Skeletal muscle tissue (tissue), 4 donors: ENCODE results near the gene GP1BB. TPM values are rescaled to one million over a fixed set of nuclear protein-coding genes. Genes with fewer than 3 reads are reported as not detected.
"Not testable (repeated sequence)": the region's sequence is repeated elsewhere in the genome, so short reads cannot be mapped to it uniquely, and the experiment has no call there.

Experiments
- H3K27ac ChIP-seq: one replicate; pipeline ENCODE4 v1.7.0; 2013; ENCODE audit warnings: mild to moderate bottlenecking, low read depth, low read length, inconsistent platforms
- H3K27me3 ChIP-seq, 3 donors: one replicate each; pipeline ENCODE4 v1.7.0; 2013; ENCODE audit warnings: low read length in 3 of 3; ENCODE audit not compliant: control insufficient read depth in 3 of 3, insufficient read depth in 3 of 3
- H3K36me3 ChIP-seq, 3 donors: one replicate each; pipeline ENCODE4 v1.7.0; 2013; ENCODE audit warnings: low read length in 3 of 3; ENCODE audit not compliant: control insufficient read depth in 3 of 3, insufficient read depth in 3 of 3
- H3K4me1 ChIP-seq, 3 donors: one replicate each; pipeline ENCODE4 v1.7.0; 2013; ENCODE audit warnings: low read length in 3 of 3, mild to moderate bottlenecking in 3 of 3; ENCODE audit not compliant: control insufficient read depth in 3 of 3, insufficient read depth in 3 of 3
- H3K4me3 ChIP-seq, 3 donors: one replicate each; pipeline ENCODE4 v1.7.0; 2013; ENCODE audit warnings: low read length in 3 of 3
- H3K9ac ChIP-seq, 3 donors: one replicate each; pipeline ENCODE4 v1.7.0; 2013; ENCODE audit warnings: low read length in 3 of 3, mild to moderate bottlenecking in 3 of 3, moderate library complexity in 2 of 3, low read depth in 1 of 3
- H3K9me3 ChIP-seq, 3 donors: one replicate each; pipeline ENCODE4 v1.7.0; 2013; ENCODE audit warnings: low read length in 3 of 3; ENCODE audit not compliant: control insufficient read depth in 3 of 3
- total RNA-seq: library from RNA; depleted of rRNA; stranded (reverse); fragments of >200 nt; gene quantifications from one replicate; pipeline ENCODE4 v1.2.3, GENCODE V29; 2014
- donor health status: Osteomylitis.

Gene GP1BB
- total RNA-seq, 1 donor from 2014 or later: 6.8 TPM

DNA sequence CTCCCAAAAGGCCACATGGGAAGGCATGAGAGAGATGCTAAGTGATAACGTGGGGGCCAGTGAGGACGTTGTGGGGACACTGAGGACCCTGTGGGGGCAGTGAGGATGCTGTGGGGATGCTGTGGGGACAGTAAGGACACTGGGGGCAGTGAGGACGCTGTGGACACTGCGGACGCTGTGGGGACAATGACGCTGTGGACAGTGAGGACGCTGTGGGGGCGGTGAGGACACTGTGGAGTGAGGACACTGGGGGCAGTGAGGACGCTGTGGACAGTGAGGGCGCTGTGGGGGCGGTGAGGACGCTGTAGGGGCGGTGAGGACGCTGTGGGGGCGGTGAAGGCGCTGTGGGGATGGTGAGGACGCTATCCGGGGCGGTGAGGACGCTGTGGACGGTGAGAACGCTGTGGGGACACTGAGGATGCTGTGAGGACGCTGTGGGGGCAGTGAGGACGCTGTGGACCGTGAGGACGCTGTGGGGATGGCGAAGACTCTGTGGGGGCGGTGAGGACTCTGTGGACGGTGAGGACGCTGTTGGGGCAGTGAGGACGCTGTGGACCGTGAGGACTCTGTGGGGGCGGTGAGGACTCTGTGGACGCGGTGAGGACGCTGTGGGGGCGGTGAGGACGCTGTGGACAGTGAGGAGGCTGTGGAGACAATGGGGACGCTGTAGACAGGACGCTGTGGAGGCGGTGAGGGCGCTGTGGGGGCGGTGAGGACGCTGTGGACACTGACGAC is 1.8 kb downstream of the GP1BB start:
- no peak overlapping the region for H3K27ac ChIP-seq
- no peaks in the 10 kb centered on the region for H3K9me3 ChIP-seq
- H3K36me3 ChIP-seq: peaks cover 0 to 3% (median 2%) of the 10 kb centered on the region in 3 donors
- no peak overlapping the region for H3K9ac ChIP-seq
- H3K4me1 ChIP-seq: peaks cover 0 to 6% (median 3%) of the 10 kb centered on the region in 3 donors
- H3K4me3 ChIP-seq: no peak overlapping the region
- peaks cover 13 to 24% (median 21%) of the 10 kb centered on the region in 3 donors for H3K27me3 ChIP-seq

DNA sequence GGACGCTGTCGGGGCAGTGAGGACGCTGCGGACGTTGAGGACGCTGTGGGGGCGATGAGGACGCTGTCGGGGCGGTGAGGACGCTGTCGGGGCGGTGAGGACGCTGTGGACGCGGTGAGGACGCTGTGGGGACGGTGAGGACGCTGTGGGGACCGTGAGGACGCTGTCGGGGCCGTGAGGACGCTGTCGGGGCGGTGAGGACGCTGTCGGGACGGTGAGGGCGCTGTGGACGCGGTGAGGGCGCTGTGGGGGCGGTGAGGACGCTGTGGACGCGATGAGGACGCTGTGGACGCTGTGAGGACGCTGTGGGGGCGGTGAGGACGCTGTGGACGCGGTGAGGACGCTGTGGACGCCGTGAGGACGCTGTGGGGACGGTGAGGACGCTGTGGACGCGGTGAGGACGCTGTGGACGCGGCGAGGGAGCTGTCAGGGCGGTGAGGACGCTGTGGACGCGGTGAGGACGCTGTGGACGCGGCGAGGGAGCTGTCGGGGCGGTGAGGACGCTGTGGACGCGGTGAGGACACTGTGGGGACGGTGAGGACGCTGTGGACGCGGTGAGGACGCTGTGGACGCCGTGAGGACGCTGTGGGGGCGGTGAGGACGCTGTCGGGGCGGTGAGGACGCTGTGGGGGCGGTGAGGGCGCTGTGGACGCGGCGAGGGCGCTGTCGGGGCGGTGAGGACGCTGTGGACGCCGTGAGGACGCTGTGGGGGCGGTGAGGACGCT is 2.9 kb downstream of the GP1BB start:
- Histone ChIP-seq H3K27me3 (peaks cover 13 to 21% (median 20%) of the 10 kb centered on the region in 3 donors), H3K4me1 (peaks cover 3 to 17% (median 12%) of the 10 kb centered on the region in 3 donors)
- H3K27ac ChIP-seq, H3K9ac ChIP-seq, H3K36me3 ChIP-seq, H3K4me3 ChIP-seq, H3K9me3 ChIP-seq: not testable (repeated sequence)

GRCh38 chr22:19727310-19728150 is 4.2 kb downstream of the GP1BB start:
- H3K4me1 ChIP-seq: peaks cover 3 to 17% (median 12%) of the 10 kb centered on the region in 3 donors
- peaks cover 13 to 21% (median 14%) of the 10 kb centered on the region in 3 donors for H3K27me3 ChIP-seq
- H3K36me3 ChIP-seq: peaks cover 0 to 2% (median 0%) of the 10 kb centered on the region in 3 donors
- H3K4me3 ChIP-seq: no peak overlapping the region
- H3K9ac ChIP-seq: no peak overlapping the region
- no peaks in the 10 kb centered on the region for H3K9me3 ChIP-seq
- H3K27ac ChIP-seq: no peak overlapping the region

- H3K27me3 ChIP-seq: peaks cover 13 to 17% (median 14%) of the 10 kb centered on the region in 3 donors
- H3K4me1 ChIP-seq: peaks cover 3 to 13% (median 8%) of the 10 kb centered on the region in 3 donors
- H3K36me3 ChIP-seq: no peaks in the 10 kb centered on the region
- H3K27ac ChIP-seq: no peak overlapping the region
- no peak overlapping the region for H3K9ac ChIP-seq
- H3K4me3 ChIP-seq: no peak overlapping the region
- H3K9me3 ChIP-seq: no peaks in the 10 kb centered on the region
These were observed 4.9 kb downstream of the GP1BB start for GRCh38 chr22:19728271-19728670.

DNA sequence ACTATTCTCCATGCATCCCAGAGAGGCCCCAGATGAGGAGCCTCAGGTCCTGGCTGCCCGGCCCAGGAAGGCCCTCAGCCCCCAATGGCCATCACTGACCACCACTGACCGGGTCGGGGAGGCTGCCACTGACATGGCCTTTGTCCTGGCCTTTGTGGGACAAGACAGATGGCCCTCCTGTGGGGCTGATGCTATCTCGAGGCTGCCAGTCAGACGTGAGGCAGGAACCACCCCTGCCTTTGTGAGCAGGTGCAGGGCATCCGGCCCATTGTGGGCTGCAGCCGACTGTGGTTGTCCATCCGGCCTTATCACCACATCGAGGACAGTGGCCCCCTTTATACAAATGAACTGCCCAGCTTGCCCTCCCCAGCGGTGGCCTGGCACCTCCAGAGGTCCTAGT is 5.5 kb downstream of the GP1BB start:
- H3K9me3 ChIP-seq: no peaks in the 10 kb centered on the region
- H3K27me3 ChIP-seq: peaks cover 13 to 15% (median 14%) of the 10 kb centered on the region in 3 donors
- H3K4me1 ChIP-seq: peaks cover 3 to 11% (median 8%) of the 10 kb centered on the region in 3 donors
- H3K36me3 ChIP-seq: no peaks in the 10 kb centered on the region
- no peak overlapping the region for H3K4me3 ChIP-seq
- no peak overlapping the region for H3K27ac ChIP-seq
- no peak overlapping the region for H3K9ac ChIP-seq

DNA sequence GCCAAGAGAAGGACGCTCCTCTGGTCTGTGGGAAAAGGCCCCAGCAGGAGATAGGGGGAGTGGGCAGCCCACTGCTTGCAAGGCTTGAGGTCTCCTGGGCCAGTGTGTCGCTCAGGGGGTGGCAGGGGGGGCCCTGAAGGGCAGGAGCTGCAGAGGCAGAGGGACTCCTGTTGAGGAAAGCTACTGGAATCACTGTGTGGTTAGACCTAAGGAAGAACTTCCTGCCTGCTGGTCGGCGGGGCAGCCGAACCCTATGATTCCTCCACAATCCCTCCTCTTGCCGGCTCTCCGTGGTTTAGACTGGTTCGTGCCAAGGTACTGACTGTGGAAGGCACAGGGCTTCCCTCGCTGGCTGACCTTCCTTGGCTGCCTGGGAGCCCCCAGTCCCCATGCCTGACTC is 6.2 kb downstream of the GP1BB start:
- H3K27ac ChIP-seq: no peak overlapping the region
- H3K36me3 ChIP-seq: no peaks in the 10 kb centered on the region
- no peak overlapping the region for H3K4me3 ChIP-seq
- peaks cover 3 to 11% (median 8%) of the 10 kb centered on the region in 3 donors for H3K4me1 ChIP-seq
- H3K9me3 ChIP-seq: no peaks in the 10 kb centered on the region
- peak overlapping the region in 1 of 3 donors; percentile 25 for H3K9ac ChIP-seq
- H3K27me3 ChIP-seq: peaks cover 8 to 11% (median 10%) of the 10 kb centered on the region in 3 donors

DNA sequence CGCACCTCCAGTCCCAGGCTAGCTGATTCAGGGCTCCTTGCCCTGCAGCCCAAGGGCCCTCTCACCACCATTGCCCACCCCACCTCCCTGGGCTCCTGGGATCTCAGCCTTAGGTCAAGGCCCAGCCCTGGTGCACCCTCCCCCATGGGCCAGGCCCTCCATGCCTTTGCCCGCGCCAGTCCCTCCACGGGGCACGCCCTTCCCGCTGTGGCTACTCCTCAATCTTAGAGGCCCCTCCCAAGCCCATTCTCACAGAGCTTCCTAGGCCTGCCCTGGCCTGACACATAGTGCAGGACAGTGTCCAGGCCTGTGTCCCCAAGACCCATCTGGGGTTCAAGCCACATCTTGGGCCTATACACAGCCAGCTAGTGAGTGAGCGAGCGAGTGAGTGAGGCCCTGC is 6.9 kb downstream of the GP1BB start:
- Histone ChIP-seq H3K4me3 (no peak overlapping the region), H3K9ac (peak overlapping the region; percentile 33 to 76 (median 53)), H3K27me3 (peaks cover 2 to 4% (median 3%) of the 10 kb centered on the region in 3 donors), H3K9me3 (no peaks in the 10 kb centered on the region), H3K36me3 (no peaks in the 10 kb centered on the region), H3K27ac (no peak overlapping the region), H3K4me1 (peaks cover 3 to 11% (median 8%) of the 10 kb centered on the region in 3 donors)

- peaks cover 3 to 11% (median 8%) of the 10 kb centered on the region in 3 donors for H3K4me1 ChIP-seq
- no peaks in the 10 kb centered on the region for H3K9me3 ChIP-seq
- no peak overlapping the region for H3K27ac ChIP-seq
- peak overlapping the region; percentile 33 to 76 (median 53) for H3K9ac ChIP-seq
- H3K36me3 ChIP-seq: no peaks in the 10 kb centered on the region
- H3K4me3 ChIP-seq: peak overlapping the region in 2 of 3 donors; percentile 65 to 68
- no peaks in the 10 kb centered on the region for H3K27me3 ChIP-seq
These were observed 7.5 kb downstream of the GP1BB start for GRCh38 chr22:19730655-19731360.
